WERI-Rb-1 (cell line): Measurements from ENCODE around the gene BRSK1.

Experiments
- DNase-seq: peaks from one replicate; pipeline ENCODE4 v3.0.0-alpha.2; 2020
- H3K27ac ChIP-seq: fragments of 250-450 bp; sonication (Bioruptor Pico); 2 replicates; pipeline ENCODE4 v1.5.1; 2020; ENCODE audit warnings: mild to moderate bottlenecking, moderate library complexity
- H3K27me3 ChIP-seq: fragments of 250-450 bp; sonication (Bioruptor Pico); 2 replicates; pipeline ENCODE4 v1.5.1; 2021; ENCODE audit warnings: mild to moderate bottlenecking, low read depth, moderate library complexity; ENCODE audit not compliant: insufficient read depth, severe bottlenecking
- H3K36me3 ChIP-seq: fragments of 250-450 bp; sonication (Bioruptor Pico); 2 replicates; pipeline ENCODE4 v1.5.1; 2020; ENCODE audit warnings: mild to moderate bottlenecking, moderate library complexity
- H3K4me3 ChIP-seq: 2 replicates; pipeline ENCODE4 v1.5.1; 2011; ENCODE audit warnings: low read depth, mild to moderate bottlenecking, control low read depth, low read length
- H3K9me3 ChIP-seq: fragments of 250-450 bp; sonication (Bioruptor Pico); 2 replicates; pipeline ENCODE4 v1.5.1; 2021; ENCODE audit warnings: mild to moderate bottlenecking, moderate library complexity; ENCODE audit not compliant: severe bottlenecking
- TF ChIP-seq, protein P1 (sequence below): IDR thresholded peaks from 2 replicates; pipeline ENCODE4 v1.5.1; 2011; ENCODE audit warnings: low read depth, mild to moderate bottlenecking, control low read depth, inconsistent platforms, low read length

Gene BRSK1

DNA sequence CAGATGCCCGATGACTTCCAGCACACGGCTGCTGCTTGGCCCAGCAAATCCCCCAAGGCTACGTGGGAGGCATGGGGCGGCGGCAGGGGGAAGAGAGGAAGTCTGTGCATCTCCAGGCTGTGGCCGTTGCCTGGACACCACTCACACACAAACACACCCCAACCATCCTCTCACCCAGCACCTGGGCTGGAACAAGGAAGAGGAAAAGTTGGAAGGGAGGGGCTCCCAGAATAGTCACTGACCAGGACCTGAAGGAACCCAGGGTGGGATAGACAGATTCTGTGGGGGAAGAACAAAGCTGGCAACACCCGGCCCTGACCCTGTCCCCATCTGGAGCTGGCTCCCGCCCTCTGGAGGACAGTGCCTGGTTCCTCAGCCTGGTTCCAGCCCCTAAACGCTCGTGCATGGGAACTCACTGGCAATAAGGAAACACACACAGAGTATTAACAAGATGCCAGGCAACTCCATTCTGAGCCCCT, 36.1 kb upstream of the BRSK1 start:
- no peaks in the 10 kb centered on the region for H3K9me3 ChIP-seq
- peaks cover 52% of the 10 kb centered on the region for H3K36me3 ChIP-seq
- DNase-seq, result no peak
- H3K27ac ChIP-seq, result no peak overlapping the region
- no peak overlapping the region for H3K4me3 ChIP-seq
- no peaks in the 10 kb centered on the region for H3K27me3 ChIP-seq
- TF ChIP-seq, protein P1, sequence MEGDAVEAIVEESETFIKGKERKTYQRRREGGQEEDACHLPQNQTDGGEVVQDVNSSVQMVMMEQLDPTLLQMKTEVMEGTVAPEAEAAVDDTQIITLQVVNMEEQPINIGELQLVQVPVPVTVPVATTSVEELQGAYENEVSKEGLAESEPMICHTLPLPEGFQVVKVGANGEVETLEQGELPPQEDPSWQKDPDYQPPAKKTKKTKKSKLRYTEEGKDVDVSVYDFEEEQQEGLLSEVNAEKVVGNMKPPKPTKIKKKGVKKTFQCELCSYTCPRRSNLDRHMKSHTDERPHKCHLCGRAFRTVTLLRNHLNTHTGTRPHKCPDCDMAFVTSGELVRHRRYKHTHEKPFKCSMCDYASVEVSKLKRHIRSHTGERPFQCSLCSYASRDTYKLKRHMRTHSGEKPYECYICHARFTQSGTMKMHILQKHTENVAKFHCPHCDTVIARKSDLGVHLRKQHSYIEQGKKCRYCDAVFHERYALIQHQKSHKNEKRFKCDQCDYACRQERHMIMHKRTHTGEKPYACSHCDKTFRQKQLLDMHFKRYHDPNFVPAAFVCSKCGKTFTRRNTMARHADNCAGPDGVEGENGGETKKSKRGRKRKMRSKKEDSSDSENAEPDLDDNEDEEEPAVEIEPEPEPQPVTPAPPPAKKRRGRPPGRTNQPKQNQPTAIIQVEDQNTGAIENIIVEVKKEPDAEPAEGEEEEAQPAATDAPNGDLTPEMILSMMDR, result no peak

DNA sequence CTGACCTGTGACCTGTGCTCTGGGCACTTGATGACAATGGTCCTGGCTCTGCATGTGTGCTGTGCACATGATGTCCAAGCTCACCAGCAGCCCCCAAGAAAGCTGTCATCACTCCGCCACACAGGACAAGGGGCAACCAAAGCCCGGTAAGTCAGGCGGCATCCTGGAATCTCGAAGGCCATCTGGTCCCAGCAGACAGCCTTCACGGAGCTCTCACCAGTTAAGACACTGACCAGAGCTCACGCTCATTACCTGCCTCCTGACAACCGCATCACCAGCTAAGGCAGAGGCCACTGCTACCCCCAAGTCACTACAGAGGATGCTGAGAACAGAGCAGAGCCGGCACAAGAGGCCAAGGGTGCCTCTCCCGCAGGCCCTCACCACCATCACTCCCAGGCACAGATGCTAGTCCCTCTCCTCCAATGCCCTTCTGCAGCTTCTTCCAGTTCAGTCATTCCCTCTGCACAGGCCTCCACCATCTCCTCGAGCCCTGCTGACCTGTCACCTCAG, 35.6 kb upstream of the BRSK1 start:
- DNase-seq, result no peak
- H3K36me3 ChIP-seq, result peaks cover 50% of the 10 kb centered on the region
- TF ChIP-seq, protein P1, result no peak

DNA sequence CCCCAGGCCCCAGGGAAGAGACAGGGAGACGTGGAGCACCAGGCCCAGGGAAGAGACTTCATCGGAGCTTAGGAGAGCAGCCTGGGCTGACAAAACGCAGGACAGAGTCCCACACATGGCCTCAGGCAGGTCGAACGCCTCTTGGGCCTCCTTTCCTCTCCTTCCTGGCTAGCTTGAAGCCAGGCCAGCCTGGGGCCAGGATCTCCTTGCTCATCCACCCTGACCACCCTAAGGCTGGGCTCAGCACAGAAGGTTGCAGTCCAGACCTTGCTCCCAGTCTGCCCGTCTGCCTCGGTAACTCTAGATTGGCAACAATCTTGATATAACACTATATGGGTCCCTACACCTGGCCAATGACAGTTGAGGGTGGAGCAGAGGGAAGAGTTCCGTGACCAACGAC, 35.1 kb upstream of the BRSK1 start:
- Histone ChIP-seq H3K27me3 (no peaks in the 10 kb centered on the region), H3K27ac (no peak overlapping the region), H3K9me3 (no peaks in the 10 kb centered on the region), H3K4me3 (no peak overlapping the region), H3K36me3 (peaks cover 50% of the 10 kb centered on the region)
- TF ChIP-seq, protein P1, result no peak
- DNase-seq, result no peak

More for the DNA sequence above, 35.6 kb upstream of the BRSK1 start:
- Histone ChIP-seq H3K27me3 (no peaks in the 10 kb centered on the region), H3K27ac (no peak overlapping the region), H3K4me3 (no peak overlapping the region), H3K9me3 (no peaks in the 10 kb centered on the region)

DNA sequence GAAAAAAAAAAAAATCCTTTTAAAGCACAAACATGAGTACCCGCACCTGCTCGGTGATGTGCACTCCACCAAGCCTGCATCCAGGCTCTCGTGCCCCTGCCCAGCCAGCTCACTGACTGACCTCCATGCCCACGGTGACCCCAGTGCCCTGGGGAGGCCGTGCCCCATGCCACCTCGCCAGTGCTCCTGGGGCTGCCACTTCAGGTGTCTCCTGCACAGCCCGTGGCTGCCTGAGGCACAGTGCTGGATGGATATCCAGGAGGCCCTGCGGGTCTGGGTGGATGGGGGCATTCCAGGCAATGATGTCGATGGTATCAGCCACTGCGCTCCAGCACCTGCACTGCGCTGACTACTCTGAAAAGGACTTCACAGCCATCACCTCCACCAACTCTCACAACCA, 34.0 kb upstream of the BRSK1 start:
- H3K27me3 ChIP-seq, result no peaks in the 10 kb centered on the region
- no peak for DNase-seq
- no peaks in the 10 kb centered on the region for H3K9me3 ChIP-seq
- H3K27ac ChIP-seq, result no peak overlapping the region
- TF ChIP-seq, protein P1, result no peak
- H3K4me3 ChIP-seq, result no peak overlapping the region
- peaks cover 50% of the 10 kb centered on the region for H3K36me3 ChIP-seq

DNA sequence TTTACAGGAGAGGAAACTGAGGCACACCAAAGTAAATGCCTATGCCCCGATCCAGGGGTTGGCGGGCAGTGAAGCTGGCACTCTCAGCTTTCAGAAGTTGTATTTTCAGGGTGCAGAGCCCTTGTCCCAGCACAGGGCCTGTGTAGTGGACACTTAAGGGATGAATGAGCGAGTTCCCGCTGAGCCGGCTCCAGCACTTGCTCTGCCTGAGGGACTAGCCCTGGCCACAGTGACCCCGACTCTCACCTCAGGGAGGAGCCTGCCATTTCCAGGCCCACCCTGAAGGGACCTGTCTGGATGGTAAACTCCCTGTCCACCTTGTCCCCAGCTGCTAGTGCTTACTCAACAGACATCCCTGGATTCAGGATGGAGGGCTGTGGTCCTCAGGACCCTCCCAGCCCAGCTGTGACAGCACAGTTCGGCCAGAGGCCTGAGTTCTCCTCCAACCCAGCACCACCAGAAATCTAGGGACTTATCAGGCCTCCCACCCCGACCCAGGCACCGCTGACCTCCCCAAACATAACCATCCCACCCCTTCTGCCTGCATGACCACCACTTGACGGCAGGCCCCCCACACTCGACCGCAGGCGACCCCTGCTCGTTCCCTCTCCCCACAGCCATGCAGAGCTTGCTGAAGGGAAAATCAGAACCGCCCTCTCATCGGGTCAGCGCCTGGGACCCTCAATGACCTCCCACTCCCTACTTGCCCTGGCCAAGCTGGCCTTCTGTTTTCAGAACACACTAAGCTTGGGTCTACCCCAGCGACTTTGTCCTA, 33.3 kb upstream of the BRSK1 start:
- H3K4me3 ChIP-seq, result no peak overlapping the region
- no peak for DNase-seq
- TF ChIP-seq, protein P1, result no peak
- no peak overlapping the region for H3K27ac ChIP-seq
- H3K9me3 ChIP-seq, result no peaks in the 10 kb centered on the region
- H3K27me3 ChIP-seq, result no peaks in the 10 kb centered on the region
- peaks cover 50% of the 10 kb centered on the region for H3K36me3 ChIP-seq
